NCI-H1930 (cell line): ENCODE measurements around the gene MLF1.

Experiments used
- DNase-seq, 2 experiments: peaks; one replicate each; lab custom pipeline; 2025; lab: John Stamatoyannopoulos, UW

Gene MLF1

GRCh38 chr3:158574646-158575045 is 3.7 kb downstream of the MLF1 start:
- no peak for DNase-seq

GRCh38 chr3:158590223-158590622 is 19.2 kb downstream of the MLF1 start:
- DNase-seq, result no peak

GRCh38 chr3:158600787-158601186 is 29.8 kb downstream of the MLF1 start:
- DNase-seq, result no peak

- DNase-seq, result no peak
Measured at GRCh38 chr3:158602227-158602626, 31.2 kb downstream of the MLF1 start.

- no peak for DNase-seq
Measured at GRCh38 chr3:158617982-158618875, 47.2 kb downstream of the MLF1 start.

GRCh38 chr3:158625881-158626280 is 54.9 kb downstream of the MLF1 start:
- no peak for DNase-seq

GRCh38 chr3:158631981-158632380 is 61.0 kb downstream of the MLF1 start:
- DNase-seq, result no peak

- no peak for DNase-seq
Measured at GRCh38 chr3:158640646-158641045, 69.7 kb downstream of the MLF1 start.

GRCh38 chr3:158642005-158642404 is 71.0 kb downstream of the MLF1 start:
- DNase-seq, result no peak

GRCh38 chr3:158642474-158643210 is 71.6 kb downstream of the MLF1 start:
- DNase-seq, result no peak

- DNase-seq, result peak; percentile 89 to 91
Measured at GRCh38 chr3:158644345-158644908, 73.4 kb downstream of the MLF1 start, which contains the start of gene GFM1. Gene GFM1 (plus strand): TSS chr3:158644527. CDS start chr3:158644635, 108 bp downstream.

- no peak for DNase-seq
Measured at GRCh38 chr3:158649791-158650190, 78.8 kb downstream of the MLF1 start.

GRCh38 chr3:158651192-158651591 is 80.2 kb downstream of the MLF1 start:
- no peak for DNase-seq

GRCh38 chr3:158652463-158652862 is 81.5 kb downstream of the MLF1 start:
- DNase-seq, result no peak
